Immature natural killer cell (primary cell): Measurements from ENCODE around the gene TM7SF2. TPM values are rescaled to one million over a fixed set of nuclear protein-coding genes. Genes with fewer than 3 reads are reported as not detected.
A peak's percentile ranks its signal among the peaks of the same experiment; 100 is the strongest.
"Not testable (repeated sequence)": the region's sequence is repeated elsewhere in the genome, so short reads cannot be mapped to it uniquely, and the experiment has no call there.

ENCODE experiments used
- DNase-seq, 3 donors: peaks; one replicate each; pipeline ENCODE4 v3.0.0; 2022; ENCODE audit warnings: mixed read lengths in 1 of 3
- H3K27ac Mint-ChIP-seq, 6 donors: one replicate each; pipeline ENCODE4 v1.8.0; 2020; ENCODE audit warnings: mixed read lengths in 6 of 6, mild to moderate bottlenecking in 5 of 6, inconsistent platforms in 4 of 6, moderate library complexity in 3 of 6
- H3K27me3 Mint-ChIP-seq, 3 donors: one replicate each; pipeline ENCODE4 v1.8.0; 2020 to 2021; ENCODE audit warnings: low read depth in 3 of 3, mild to moderate bottlenecking in 3 of 3, mixed read lengths in 3 of 3, moderate library complexity in 3 of 3, inconsistent platforms in 1 of 3
- H3K36me3 Mint-ChIP-seq, 3 donors: one replicate each; pipeline ENCODE4 v1.8.0; 2020; ENCODE audit warnings: mixed read lengths in 3 of 3, inconsistent platforms in 2 of 3, mild to moderate bottlenecking in 2 of 3
- H3K4me1 Mint-ChIP-seq, 2 donors: one replicate each; pipeline ENCODE4 v1.8.0; 2020; ENCODE audit warnings: inconsistent platforms in 2 of 2, mild to moderate bottlenecking in 2 of 2, mixed read lengths in 2 of 2, moderate library complexity in 1 of 2
- H3K4me3 Mint-ChIP-seq, 5 donors: one replicate each; pipeline ENCODE4 v1.8.0; 2020; ENCODE audit warnings: mild to moderate bottlenecking in 5 of 5, mixed read lengths in 5 of 5, inconsistent platforms in 3 of 5, moderate library complexity in 3 of 5
- H3K9me3 Mint-ChIP-seq, 6 donors: one replicate each; pipeline ENCODE4 v1.8.0; 2020; ENCODE audit warnings: mild to moderate bottlenecking in 6 of 6, mixed read lengths in 6 of 6, inconsistent platforms in 4 of 6, moderate library complexity in 3 of 6
- polyA plus RNA-seq, 3 donors: library from polyadenylated mRNA; unstranded; fragments of 300-500 nt; fragmentation: Illumina TruSeq; gene quantifications; one replicate each; pipeline ENCODE4 v1.2.3, GENCODE V29; 2021

Gene TM7SF2
- polyA plus RNA-seq, 3 donors from 2014 or later = 12.8 to 16.8 (median 15.4) TPM

DNA sequence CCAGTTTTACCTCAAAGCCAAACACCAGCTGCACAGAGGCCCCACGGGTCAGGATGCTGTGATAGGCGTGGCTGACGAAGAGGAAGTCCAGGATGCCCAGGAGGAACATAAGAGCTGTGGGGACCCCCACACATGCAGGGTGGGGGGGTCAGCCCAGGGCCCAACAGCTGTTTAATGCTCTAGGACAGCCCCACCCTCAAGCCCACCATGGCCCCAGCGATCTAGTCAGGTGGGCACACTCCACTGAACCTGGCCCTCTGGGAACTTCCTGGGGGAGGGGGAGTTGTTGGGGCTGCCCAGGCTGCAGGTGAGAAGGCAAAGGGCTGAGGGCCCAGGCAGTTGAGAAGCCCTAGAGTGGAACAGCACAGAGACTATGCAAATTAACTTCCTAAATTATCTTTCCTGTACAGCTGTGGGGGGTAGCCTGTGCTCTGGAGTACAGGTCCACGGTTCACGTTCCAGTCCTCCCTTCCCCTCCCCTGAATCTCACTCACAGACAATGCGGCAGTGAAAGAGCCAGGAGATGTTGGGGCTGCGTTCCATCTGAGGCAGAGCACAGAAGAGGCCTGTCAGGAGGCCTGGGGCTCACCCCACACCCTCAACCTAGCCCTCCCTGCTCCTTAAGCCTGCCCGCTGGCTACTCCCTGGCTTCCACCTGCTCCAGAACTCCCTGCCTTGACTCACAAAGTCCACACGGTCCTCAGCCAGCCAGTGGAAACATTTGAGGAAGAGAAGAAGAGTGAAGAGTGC lies 20.7 kb downstream of the TM7SF2 start:
- peaks cover 3 to 9% (median 4%) of the 10 kb centered on the region in 3 donors for H3K36me3 Mint-ChIP-seq
- H3K4me1 Mint-ChIP-seq = peaks cover 38 to 42% of the 10 kb centered on the region in 2 donors
- no peaks in the 10 kb centered on the region for H3K9me3 Mint-ChIP-seq
- H3K27me3 Mint-ChIP-seq = peaks cover 13 to 15% (median 14%) of the 10 kb centered on the region in 3 donors
- DNase-seq = no peak
- peak overlapping the region; percentile 60 to 100 (median 100) for H3K27ac Mint-ChIP-seq
- H3K4me3 Mint-ChIP-seq = peak overlapping the region; percentile 93 to 100 (median 98)

DNA sequence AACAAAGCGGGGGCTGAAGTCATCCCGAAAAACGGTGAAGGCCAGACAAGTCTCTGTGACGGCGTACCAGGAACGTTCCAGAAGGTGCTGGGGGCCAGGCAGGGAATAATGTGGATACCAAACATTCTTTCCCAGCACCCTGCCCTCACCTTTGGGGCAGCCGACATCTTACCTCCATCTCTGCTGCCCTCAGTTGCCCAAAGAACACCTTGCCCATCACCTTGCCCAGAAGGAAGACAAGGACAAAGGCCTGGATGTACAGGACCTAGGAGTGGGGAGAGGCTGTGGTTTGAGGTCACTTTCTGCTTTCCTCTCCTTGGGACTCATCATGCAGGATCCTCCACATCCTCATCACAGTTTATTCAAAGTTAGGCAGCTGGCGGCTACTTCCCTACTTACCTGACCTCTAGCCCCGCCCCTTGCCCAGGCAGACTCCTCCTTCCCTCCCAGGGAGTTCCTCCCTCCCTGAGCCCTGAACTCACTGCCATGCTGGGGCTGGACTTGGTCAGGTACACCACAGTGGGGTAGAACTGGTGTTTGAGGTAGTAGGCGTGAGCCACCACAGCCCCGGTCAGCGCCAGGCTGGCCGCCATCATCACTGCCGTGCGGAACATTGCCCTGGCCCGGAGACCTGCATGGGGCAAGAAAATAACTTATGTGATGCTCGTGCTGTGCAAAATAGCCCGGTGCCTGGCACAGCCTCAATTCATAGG lies 21.5 kb downstream of the TM7SF2 start:
- Mint-ChIP-seq H3K27ac (peak overlapping the region; percentile 99 to 100 (median 100)), H3K4me1 (peaks cover 38 to 45% of the 10 kb centered on the region in 2 donors), H3K36me3 (peaks cover 3 to 9% (median 4%) of the 10 kb centered on the region in 3 donors), H3K27me3 (peaks cover 13 to 15% (median 14%) of the 10 kb centered on the region in 3 donors), H3K4me3 (peak overlapping the region; percentile 93 to 100 (median 98)), H3K9me3 (no peaks in the 10 kb centered on the region)
- peak in 2 of 3 donors; percentile 29 to 34 for DNase-seq

DNA sequence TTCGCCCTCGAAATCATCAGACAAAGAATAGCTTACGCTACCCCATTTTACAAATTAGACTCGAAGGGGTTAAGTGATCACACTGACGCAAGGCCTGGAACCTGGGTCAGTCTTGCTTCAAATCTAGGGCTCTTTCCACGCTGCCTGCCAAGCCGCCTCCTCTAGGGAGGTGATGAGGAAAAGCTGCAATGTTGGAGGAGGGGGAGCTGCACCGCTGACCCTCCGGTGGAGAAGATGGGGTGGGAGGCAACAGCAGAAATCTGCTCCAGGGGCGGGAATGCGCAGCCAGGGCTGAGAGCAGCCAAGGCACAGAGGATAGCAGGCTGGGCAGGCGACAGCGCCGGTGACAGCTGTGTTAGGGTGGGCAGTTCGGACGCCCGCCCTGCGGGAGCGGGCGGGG lies 22.1 kb downstream of the TM7SF2 start:
- H3K4me1 Mint-ChIP-seq = peaks cover 38 to 45% of the 10 kb centered on the region in 2 donors
- H3K27ac Mint-ChIP-seq = peak overlapping the region; percentile 99 to 100 (median 100)
- H3K4me3 Mint-ChIP-seq = peak overlapping the region; percentile 93 to 100 (median 98)
- no peaks in the 10 kb centered on the region for H3K9me3 Mint-ChIP-seq
- peaks cover 3 to 5% (median 4%) of the 10 kb centered on the region in 3 donors for H3K36me3 Mint-ChIP-seq
- H3K27me3 Mint-ChIP-seq = peaks cover 13 to 15% (median 14%) of the 10 kb centered on the region in 3 donors
- peak in 1 of 3 donors; percentile 17 for DNase-seq

GRCh38 chr11:65134240-65134951 lies 22.7 kb downstream of the TM7SF2 start, which contains the start of gene SYVN1:
Gene SYVN1 (minus strand): TSS chr11:65134519. CDS start chr11:65133601, 918 bp downstream.
- Mint-ChIP-seq H3K9me3 (no peaks in the 10 kb centered on the region), H3K36me3 (peaks cover 3 to 4% (median 4%) of the 10 kb centered on the region in 3 donors), H3K27me3 (peaks cover 13 to 15% (median 14%) of the 10 kb centered on the region in 3 donors), H3K4me1 (peaks cover 38 to 45% of the 10 kb centered on the region in 2 donors), H3K27ac (peak within 1 kb of the TSS; percentile 99 to 100 (median 100)), H3K4me3 (peak within 1 kb of the TSS; percentile 93 to 100 (median 98))
- peak; percentile 93 to 94 (median 93) for DNase-seq

GRCh38 chr11:65134952-65135632 lies 23.4 kb downstream of the TM7SF2 start:
- DNase-seq = peak; percentile 90 to 91 (median 91)
- Mint-ChIP-seq H3K4me1 (peaks cover 38 to 45% of the 10 kb centered on the region in 2 donors), H3K27me3 (peaks cover 13 to 16% (median 15%) of the 10 kb centered on the region in 3 donors), H3K4me3 (peak overlapping the region; percentile 93 to 100 (median 98)), H3K27ac (peak overlapping the region; percentile 99 to 100 (median 100)), H3K36me3 (peaks cover 3 to 4% (median 4%) of the 10 kb centered on the region in 3 donors), H3K9me3 (no peaks in the 10 kb centered on the region)

DNA sequence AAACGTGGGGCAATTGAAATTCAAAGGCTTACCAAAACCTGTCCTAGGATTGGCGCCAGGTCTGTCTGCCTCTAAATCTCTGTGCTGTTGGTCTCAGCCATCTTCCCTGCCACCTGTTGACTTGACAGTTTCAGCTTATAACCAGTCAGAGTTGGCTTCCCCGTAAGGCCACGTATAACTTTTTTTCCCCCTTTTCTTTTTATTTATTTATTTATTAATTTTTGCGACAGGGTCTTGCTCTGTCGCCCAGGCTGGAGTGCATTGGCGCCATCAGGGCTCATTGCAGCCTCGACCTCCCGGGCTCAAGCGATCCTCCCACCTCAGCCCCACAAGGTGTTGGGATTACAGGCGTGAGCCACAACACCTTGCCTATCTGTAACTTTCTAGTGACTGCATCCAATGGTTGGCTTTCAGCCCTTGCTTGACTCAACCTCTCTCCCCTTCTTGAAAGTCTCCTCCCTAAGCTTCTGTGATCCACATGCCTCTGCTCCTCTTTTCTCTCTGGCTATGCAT lies 24.0 kb downstream of the TM7SF2 start:
- no peak for DNase-seq
- Mint-ChIP-seq H3K36me3 (peaks cover 3 to 4% (median 4%) of the 10 kb centered on the region in 3 donors), H3K27ac (peak overlapping the region; percentile 99 to 100 (median 100)), H3K27me3 (peaks cover 13 to 16% (median 15%) of the 10 kb centered on the region in 3 donors), H3K4me3 (peak overlapping the region; percentile 93 to 100 (median 98)), H3K4me1 (peaks cover 38 to 45% of the 10 kb centered on the region in 2 donors), H3K9me3 (no peaks in the 10 kb centered on the region)

DNA sequence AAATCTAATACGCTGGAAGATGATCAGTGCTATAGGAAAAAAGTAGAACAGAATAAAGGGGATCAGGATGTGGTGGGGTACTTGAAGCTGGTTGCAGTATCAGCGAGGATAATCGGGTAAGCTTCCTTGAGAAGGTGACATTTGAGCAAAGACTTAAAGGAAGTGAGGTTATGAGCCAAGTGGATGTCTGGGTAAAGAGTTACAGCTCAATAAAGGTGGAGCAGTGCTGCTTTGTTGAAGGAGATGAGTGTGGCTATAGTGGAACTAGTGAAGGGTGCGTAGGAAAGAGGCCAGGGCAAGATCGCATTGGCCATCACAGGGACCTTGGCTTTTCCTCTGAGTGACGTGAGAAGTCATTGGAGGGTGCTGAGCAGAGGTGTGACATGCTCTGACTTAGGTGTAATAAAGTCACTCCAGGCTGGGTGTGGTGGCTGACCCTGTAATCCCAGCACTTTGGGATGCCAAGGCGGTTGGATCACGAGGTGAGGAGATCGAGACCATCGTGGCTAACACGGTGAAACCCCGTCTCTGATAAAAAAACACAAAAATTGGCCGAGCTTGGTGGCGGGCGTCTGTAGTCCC lies 24.9 kb downstream of the TM7SF2 start:
- H3K9me3 Mint-ChIP-seq = no peaks in the 10 kb centered on the region
- peaks cover 13 to 16% (median 15%) of the 10 kb centered on the region in 3 donors for H3K27me3 Mint-ChIP-seq
- peak overlapping the region in 5 of 6 donors; percentile 94 to 100 (median 100) for H3K27ac Mint-ChIP-seq
- peaks cover 38 to 42% of the 10 kb centered on the region in 2 donors for H3K4me1 Mint-ChIP-seq
- no peak for DNase-seq
- H3K4me3 Mint-ChIP-seq = peak overlapping the region in 4 of 5 donors; percentile 70 to 99 (median 86)
- H3K36me3 Mint-ChIP-seq = no peaks in the 10 kb centered on the region

DNA sequence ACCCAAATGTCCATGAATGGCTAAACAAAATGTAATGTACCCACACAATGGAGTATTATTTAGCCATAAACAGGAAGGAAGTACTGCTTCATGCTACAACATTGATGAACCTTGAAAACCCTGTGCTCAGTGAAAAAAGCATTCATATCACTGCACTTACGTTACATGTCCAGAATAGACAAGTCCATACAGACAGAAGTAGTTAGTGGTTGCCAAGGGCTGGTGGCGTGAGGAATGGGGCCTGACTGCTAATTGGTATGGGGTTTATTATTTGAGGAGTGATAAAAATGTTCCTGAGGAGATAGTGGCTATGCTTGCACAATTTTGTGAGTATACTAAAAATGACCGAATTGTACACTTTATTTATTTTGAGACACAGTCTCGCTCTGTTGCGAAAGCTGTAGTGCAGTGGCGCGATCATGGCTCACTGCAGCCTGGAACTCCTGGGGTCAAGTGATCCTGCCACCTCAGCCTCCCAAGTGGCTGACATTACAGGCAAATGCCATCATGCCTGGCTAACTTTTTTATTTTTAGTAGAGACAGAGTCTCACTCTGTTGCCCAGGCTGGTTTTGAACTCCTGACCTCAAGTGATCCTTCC lies 30.3 kb downstream of the TM7SF2 start:
- Mint-ChIP-seq H3K27ac (no peak overlapping the region), H3K36me3 (no peaks in the 10 kb centered on the region), H3K9me3 (no peaks in the 10 kb centered on the region), H3K4me1 (peaks cover 0 to 4% of the 10 kb centered on the region in 2 donors), H3K27me3 (peaks cover 0 to 10% (median 7%) of the 10 kb centered on the region in 3 donors), H3K4me3 (no peak overlapping the region)
- no peak for DNase-seq

DNA sequence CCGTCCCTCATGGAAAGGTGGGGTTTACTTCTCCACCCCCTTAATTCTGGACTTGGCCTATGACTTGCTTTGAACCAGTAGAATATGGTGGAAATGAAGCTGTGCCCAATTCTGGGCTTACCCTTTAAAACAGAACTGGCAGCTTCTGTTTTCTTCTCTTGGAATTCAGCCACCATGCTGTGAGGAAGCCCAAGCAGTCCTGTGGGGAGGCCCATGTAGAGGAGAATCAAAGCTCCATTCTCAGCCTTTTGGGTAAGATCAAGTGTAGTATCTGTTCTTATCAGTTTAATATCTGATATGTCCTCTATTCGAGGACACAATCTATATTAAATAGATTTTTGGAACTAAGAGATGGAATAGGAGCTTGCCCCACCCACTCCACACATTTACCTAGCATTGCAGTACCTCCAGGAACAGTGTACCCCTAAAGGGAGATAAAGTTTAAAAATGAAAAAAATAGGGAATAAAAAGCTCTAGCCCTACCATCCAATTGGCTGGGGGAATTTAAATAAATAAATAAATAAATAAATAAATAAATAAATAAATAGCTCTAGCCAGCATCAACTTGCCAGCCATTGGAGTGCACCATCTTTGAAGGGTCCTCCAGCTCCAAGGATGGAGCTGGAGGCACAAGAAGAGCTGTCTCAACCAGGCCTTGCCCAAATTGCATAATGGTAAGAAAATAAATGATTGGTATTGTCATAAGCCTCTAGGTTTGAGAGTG lies 35.8 kb downstream of the TM7SF2 start:
- Mint-ChIP-seq H3K4me1 (no peaks in the 10 kb centered on the region), H3K9me3 (no peaks in the 10 kb centered on the region), H3K27ac (no peak overlapping the region), H3K36me3 (no peaks in the 10 kb centered on the region), H3K27me3 (peaks cover 0 to 10% (median 3%) of the 10 kb centered on the region in 3 donors), H3K4me3 (no peak overlapping the region)
- DNase-seq = no peak

DNA sequence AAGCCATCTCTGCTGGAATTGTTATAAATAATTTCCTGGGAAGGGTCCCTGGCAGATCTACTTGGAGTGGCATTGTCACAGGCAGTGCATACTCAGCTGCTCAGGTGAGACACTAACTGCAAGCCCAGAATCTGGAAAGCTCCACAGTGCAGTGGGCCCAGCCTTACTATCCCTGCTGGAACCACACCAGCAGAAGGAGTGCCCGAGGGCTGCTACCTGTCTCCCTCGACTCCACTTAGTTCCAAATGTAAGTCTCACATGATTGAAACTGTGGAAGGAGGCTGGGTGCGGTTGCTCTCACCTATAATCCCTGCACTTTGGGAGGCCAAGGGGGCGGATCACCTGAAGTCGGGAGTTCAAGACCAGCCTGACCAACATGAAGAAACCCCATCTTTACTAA lies 37.0 kb downstream of the TM7SF2 start:
- Mint-ChIP-seq H3K27ac (no peak overlapping the region), H3K9me3 (no peaks in the 10 kb centered on the region), H3K4me3 (no peak overlapping the region), H3K4me1 (no peaks in the 10 kb centered on the region), H3K36me3 (no peaks in the 10 kb centered on the region), H3K27me3 (peaks cover 0 to 8% (median 2%) of the 10 kb centered on the region in 3 donors)
- DNase-seq = no peak

- not testable (repeated sequence) for DNase-seq, H3K27ac Mint-ChIP-seq, H3K4me3 Mint-ChIP-seq, H3K9me3 Mint-ChIP-seq, H3K27me3 Mint-ChIP-seq, H3K36me3 Mint-ChIP-seq, H3K4me1 Mint-ChIP-seq
Measured at GRCh38 chr11:65150131-65150508, 38.4 kb downstream of the TM7SF2 start.
